Skeletal muscle tissue (tissue), 4 donors: Measurements from ENCODE around the gene KRT78. TPM values are rescaled to one million over a fixed set of nuclear protein-coding genes. Genes with fewer than 3 reads are reported as not detected.

Experiments
- H3K27ac ChIP-seq: one replicate; pipeline ENCODE4 v1.7.0; 2013; ENCODE audit warnings: mild to moderate bottlenecking, low read depth, low read length, inconsistent platforms
- H3K27me3 ChIP-seq, 3 donors: one replicate each; pipeline ENCODE4 v1.7.0; 2013; ENCODE audit warnings: low read length in 3 of 3; ENCODE audit not compliant: control insufficient read depth in 3 of 3, insufficient read depth in 3 of 3
- H3K36me3 ChIP-seq, 3 donors: one replicate each; pipeline ENCODE4 v1.7.0; 2013; ENCODE audit warnings: low read length in 3 of 3; ENCODE audit not compliant: control insufficient read depth in 3 of 3, insufficient read depth in 3 of 3
- H3K4me1 ChIP-seq, 3 donors: one replicate each; pipeline ENCODE4 v1.7.0; 2013; ENCODE audit warnings: low read length in 3 of 3, mild to moderate bottlenecking in 3 of 3; ENCODE audit not compliant: control insufficient read depth in 3 of 3, insufficient read depth in 3 of 3
- H3K4me3 ChIP-seq, 3 donors: one replicate each; pipeline ENCODE4 v1.7.0; 2013; ENCODE audit warnings: low read length in 3 of 3
- H3K9ac ChIP-seq, 3 donors: one replicate each; pipeline ENCODE4 v1.7.0; 2013; ENCODE audit warnings: low read length in 3 of 3, mild to moderate bottlenecking in 3 of 3, moderate library complexity in 2 of 3, low read depth in 1 of 3
- H3K9me3 ChIP-seq, 3 donors: one replicate each; pipeline ENCODE4 v1.7.0; 2013; ENCODE audit warnings: low read length in 3 of 3; ENCODE audit not compliant: control insufficient read depth in 3 of 3
- total RNA-seq: library from RNA; depleted of rRNA; stranded (reverse); fragments of >200 nt; gene quantifications from one replicate; pipeline ENCODE4 v1.2.3, GENCODE V29; 2014
- donor health status: Osteomylitis.

KRT78 gene
- total RNA-seq, 1 donor from 2014 or later, result not detected

GRCh38 chr12:52824741-52825410, 23.9 kb downstream of the KRT78 start:
- no peak overlapping the region for H3K27ac ChIP-seq
- H3K9me3 ChIP-seq, result no peaks in the 10 kb centered on the region
- no peak overlapping the region for H3K4me3 ChIP-seq
- H3K27me3 ChIP-seq, result peaks cover 6 to 40% (median 39%) of the 10 kb centered on the region in 3 donors
- H3K9ac ChIP-seq, result no peak overlapping the region
- H3K36me3 ChIP-seq, result no peaks in the 10 kb centered on the region
- no peaks in the 10 kb centered on the region for H3K4me1 ChIP-seq

GRCh38 chr12:52823761-52824450, 24.9 kb downstream of the KRT78 start:
- H3K27ac ChIP-seq, result no peak overlapping the region
- H3K4me3 ChIP-seq, result no peak overlapping the region
- no peak overlapping the region for H3K9ac ChIP-seq
- H3K36me3 ChIP-seq, result no peaks in the 10 kb centered on the region
- no peaks in the 10 kb centered on the region for H3K4me1 ChIP-seq
- peaks cover 6 to 45% (median 42%) of the 10 kb centered on the region in 3 donors for H3K27me3 ChIP-seq
- H3K9me3 ChIP-seq, result no peaks in the 10 kb centered on the region

GRCh38 chr12:52822771-52823510, 25.9 kb downstream of the KRT78 start:
- no peak overlapping the region for H3K27ac ChIP-seq
- H3K4me3 ChIP-seq, result no peak overlapping the region
- H3K9me3 ChIP-seq, result no peaks in the 10 kb centered on the region
- no peak overlapping the region for H3K9ac ChIP-seq
- peaks cover 10 to 51% (median 51%) of the 10 kb centered on the region in 3 donors for H3K27me3 ChIP-seq
- H3K36me3 ChIP-seq, result no peaks in the 10 kb centered on the region
- H3K4me1 ChIP-seq, result no peaks in the 10 kb centered on the region

DNA sequence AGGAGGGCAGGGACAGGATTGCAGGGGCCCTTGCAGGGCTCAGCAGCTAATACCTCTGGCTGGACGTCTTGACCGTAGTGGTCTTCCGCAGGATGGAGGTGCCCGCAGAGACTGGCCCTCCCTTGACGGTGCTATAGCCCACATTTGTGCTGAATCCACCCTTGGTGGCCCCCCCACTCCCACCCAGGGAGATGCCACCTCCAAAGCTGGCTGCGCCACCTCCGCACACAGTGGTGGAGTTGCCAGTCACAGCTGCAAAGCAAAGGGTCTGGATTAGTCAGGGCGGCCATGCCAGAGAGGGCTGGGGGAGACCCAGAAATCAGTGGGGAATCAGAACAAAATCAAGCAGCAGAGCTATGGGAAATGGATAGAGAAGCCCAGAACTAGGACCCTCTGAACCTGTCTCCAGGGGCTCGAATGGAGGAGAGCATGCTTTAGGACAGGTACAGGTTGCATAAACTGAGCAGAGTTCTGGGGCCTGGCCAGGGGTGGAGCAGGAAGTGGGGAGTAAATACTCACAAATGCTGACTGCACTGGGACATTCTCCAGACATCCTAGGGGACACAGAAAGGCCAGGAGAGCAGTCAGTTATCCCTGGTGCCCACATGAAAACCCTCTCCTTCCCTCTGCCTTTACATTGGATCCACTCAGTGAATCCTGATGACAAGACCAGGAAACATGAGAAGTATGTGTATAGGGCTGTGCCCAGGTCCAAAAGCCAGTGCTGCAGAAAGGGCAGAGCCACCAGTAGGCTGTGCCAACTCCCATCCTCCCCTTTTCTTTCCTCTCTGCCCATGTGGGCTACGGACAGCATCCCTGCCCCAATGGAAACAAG, 26.8 kb downstream of the KRT78 start:
- Histone ChIP-seq H3K36me3 (no peaks in the 10 kb centered on the region), H3K4me3 (no peak overlapping the region), H3K4me1 (no peaks in the 10 kb centered on the region), H3K9ac (no peak overlapping the region), H3K9me3 (no peaks in the 10 kb centered on the region), H3K27ac (no peak overlapping the region), H3K27me3 (peaks cover 19 to 59% (median 50%) of the 10 kb centered on the region in 3 donors)

DNA sequence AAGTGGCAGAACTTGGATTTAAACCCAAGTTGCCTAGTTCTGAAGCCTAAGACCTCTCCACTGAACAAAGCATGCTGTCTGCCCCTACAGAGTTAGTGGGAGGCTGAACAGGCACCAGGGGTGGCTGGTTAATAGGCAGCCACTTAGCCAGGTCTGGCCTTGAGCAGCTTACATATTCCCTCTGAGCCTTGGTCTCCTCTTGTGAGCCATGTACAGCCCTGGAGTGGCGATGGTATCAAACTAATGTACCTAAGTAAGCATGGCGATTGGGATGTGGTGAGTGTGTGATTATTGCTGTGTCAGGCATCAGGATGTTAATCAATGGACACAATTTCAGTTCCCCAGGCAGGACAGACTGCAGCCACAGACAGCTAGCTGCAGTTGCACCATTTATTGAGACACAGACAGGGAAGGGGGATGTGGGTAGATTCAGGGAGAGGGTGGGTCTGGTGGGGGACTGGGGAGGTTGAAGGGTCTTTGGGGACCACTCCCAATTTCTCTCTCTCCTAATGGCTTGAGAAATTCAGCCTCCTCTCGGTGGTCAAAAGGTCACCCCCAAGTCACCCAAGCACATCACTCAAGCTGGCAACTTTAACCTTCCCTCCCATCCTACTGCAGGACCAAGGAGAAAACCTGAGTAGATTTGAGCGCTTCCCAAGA, 27.6 kb downstream of the KRT78 start:
- Histone ChIP-seq H3K36me3 (no peaks in the 10 kb centered on the region), H3K9ac (no peak overlapping the region), H3K9me3 (no peaks in the 10 kb centered on the region), H3K27me3 (peaks cover 20 to 61% (median 48%) of the 10 kb centered on the region in 3 donors), H3K4me1 (no peaks in the 10 kb centered on the region), H3K27ac (no peak overlapping the region), H3K4me3 (no peak overlapping the region)

DNA sequence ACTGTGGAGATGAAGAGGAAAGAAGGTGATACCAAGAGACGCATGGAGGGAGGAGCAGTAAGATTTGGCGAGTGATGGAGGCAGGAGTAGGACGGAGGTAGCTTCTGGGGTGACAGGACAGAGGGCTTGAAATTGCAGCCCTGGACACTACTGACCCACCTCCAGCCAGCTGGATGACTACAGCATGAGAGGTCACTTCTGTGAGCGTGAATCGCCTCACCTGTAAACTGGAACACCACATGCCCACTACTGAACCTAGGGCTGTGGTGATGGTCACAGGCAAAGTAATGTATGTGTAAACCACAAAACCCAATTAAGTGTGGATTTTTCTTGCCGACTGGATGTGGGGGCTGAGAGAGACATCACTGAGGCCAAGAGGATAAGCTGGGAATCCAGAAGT, 28.3 kb downstream of the KRT78 start:
- H3K36me3 ChIP-seq, result no peaks in the 10 kb centered on the region
- H3K27ac ChIP-seq, result no peak overlapping the region
- H3K4me3 ChIP-seq, result no peak overlapping the region
- peaks cover 20 to 56% (median 44%) of the 10 kb centered on the region in 3 donors for H3K27me3 ChIP-seq
- H3K9ac ChIP-seq, result no peak overlapping the region
- H3K4me1 ChIP-seq, result no peaks in the 10 kb centered on the region
- no peaks in the 10 kb centered on the region for H3K9me3 ChIP-seq

DNA sequence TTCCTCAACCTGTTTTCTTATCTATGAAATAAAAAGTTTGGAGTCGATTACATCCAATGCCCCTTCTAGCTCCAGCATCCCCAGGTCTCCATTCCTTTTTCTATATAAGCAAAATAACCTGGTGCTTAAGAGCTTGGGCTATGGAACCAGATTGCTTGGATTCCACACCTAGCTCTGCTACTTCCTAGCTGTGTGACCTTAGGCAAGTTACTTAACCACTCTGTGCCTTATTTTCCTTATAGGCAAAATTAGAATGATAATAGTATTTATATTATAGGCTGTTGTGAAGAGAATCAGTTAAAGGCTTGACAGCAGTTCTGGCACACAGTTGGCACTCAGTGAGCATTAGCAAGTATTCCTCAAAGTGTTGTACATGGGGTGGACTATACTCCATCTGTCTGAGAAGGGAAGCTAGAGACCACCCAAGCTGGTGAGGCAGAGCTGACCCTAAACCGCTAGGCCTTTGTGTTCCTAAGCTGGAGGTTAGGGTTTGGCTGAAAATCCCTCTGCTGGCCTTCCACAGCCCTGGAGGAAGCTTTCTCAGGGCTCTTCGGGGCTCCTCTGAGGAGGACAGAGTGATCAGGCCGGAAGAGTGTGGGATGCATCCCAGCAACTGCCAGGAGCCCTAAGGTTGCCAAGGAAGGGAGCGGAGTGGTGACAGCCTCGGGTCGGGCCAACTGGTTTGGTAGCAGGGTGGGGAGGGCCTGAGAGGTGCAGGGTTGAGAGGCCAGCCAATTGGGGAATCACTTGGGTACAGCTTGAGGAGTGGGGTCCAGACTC, 28.9 kb downstream of the KRT78 start:
- Histone ChIP-seq H3K27ac (no peak overlapping the region), H3K27me3 (peaks cover 20 to 55% (median 44%) of the 10 kb centered on the region in 3 donors), H3K36me3 (no peaks in the 10 kb centered on the region), H3K4me1 (no peaks in the 10 kb centered on the region), H3K9me3 (no peaks in the 10 kb centered on the region), H3K9ac (no peak overlapping the region), H3K4me3 (no peak overlapping the region)

DNA sequence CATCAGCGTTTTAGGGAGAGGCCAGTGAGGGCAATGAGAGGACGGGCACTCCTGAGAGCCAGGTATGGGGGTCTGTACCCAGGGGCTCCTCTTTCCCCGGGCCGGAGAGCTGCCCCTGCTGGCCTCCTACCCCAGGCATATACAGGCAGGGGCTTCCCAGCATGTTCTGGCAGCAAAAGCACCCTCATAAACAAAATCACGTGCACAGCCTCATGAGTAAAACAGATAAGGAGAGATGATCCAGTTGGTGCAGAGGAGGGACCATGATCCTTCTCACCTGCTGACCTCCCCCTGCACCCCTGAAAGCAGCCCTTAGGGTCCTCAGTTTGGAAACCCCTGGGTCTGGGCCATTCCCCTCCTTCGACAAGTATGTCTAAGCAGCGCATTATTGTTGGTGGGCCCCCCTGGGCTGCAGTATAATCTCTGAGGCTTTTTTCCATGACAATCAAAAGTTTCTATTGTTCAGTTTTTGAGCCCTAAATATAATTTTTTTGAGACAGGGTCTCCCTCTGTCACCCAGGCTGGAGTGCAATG, 29.8 kb downstream of the KRT78 start:
- no peaks in the 10 kb centered on the region for H3K36me3 ChIP-seq
- no peak overlapping the region for H3K4me3 ChIP-seq
- H3K27me3 ChIP-seq, result peaks cover 20 to 47% (median 40%) of the 10 kb centered on the region in 3 donors
- no peaks in the 10 kb centered on the region for H3K9me3 ChIP-seq
- H3K4me1 ChIP-seq, result no peaks in the 10 kb centered on the region
- no peak overlapping the region for H3K9ac ChIP-seq
- H3K27ac ChIP-seq, result no peak overlapping the region
